Choroid plexus epithelial cell (primary cell): ENCODE measurements around the gene OSBPL2.

ENCODE experiments used
- DNase-seq: peaks from one replicate; pipeline ENCODE4 v3.0.0-alpha.2; 2010; ENCODE audit warnings: low read depth
- H3K4me3 ChIP-seq: 2 replicates; pipeline ENCODE4 v1.5.1; 2011; ENCODE audit warnings: low read depth, mild to moderate bottlenecking, control low read depth, low read length, moderate library complexity
- CTCF ChIP-seq: conservative IDR thresholded peaks from 2 replicates; pipeline ENCODE4 v1.5.1; 2011; ENCODE audit warnings: low read depth, mild to moderate bottlenecking, control low read depth, inconsistent platforms, low read length, moderate library complexity

OSBPL2 gene

GRCh38 chr20:62201173-62202082 lies 36.9 kb upstream of the OSBPL2 start:
- no peak for DNase-seq
- no peak overlapping the region for H3K4me3 ChIP-seq
- no peak for TF ChIP-seq CTCF

GRCh38 chr20:62202083-62202395 lies 36.3 kb upstream of the OSBPL2 start:
- H3K4me3 ChIP-seq: no peak overlapping the region
- no peak for DNase-seq
- no peak for TF ChIP-seq CTCF

GRCh38 chr20:62202676-62203377 lies 35.5 kb upstream of the OSBPL2 start:
- TF ChIP-seq CTCF: no peak
- no peak for DNase-seq
- no peak overlapping the region for H3K4me3 ChIP-seq

GRCh38 chr20:62203378-62204030 lies 34.8 kb upstream of the OSBPL2 start:
- TF ChIP-seq CTCF: no peak
- DNase-seq: peak; percentile 34
- no peak overlapping the region for H3K4me3 ChIP-seq

- no peak for TF ChIP-seq CTCF
- no peak overlapping the region for H3K4me3 ChIP-seq
- no peak for DNase-seq
Observed at GRCh38 chr20:62205618-62206387, 32.5 kb upstream of the OSBPL2 start.

- no peak overlapping the region for H3K4me3 ChIP-seq
- DNase-seq: no peak
- TF ChIP-seq CTCF: no peak
Observed at GRCh38 chr20:62206388-62206775, 31.9 kb upstream of the OSBPL2 start.
